GM12892 (cell line): Measurements from ENCODE around the gene INPP4B.
"Not testable (repeated sequence)": the region's sequence is repeated elsewhere in the genome, so short reads cannot be mapped to it uniquely, and the experiment has no call there.

ENCODE experiments used
- DNase-seq: peaks from one replicate; pipeline ENCODE4 v3.0.0; 2011; ENCODE audit not compliant: insufficient read length
- FAIRE-seq: peaks from 2 replicates; lab custom pipeline; 2011; peaks lifted over from hg19 to GRCh38; lab: Jason Lieb, UNC
- POLR2A ChIP-seq: IDR thresholded peaks from 2 replicates; pipeline ENCODE4 v1.6.1; 2011; ENCODE audit warnings: low read depth, low read length, control low read depth
- POLR2AphosphoS5 ChIP-seq: IDR thresholded peaks from 2 replicates; pipeline ENCODE4 v1.6.1; 2011; ENCODE audit warnings: low read depth, low read length, control low read depth
- TAF1 ChIP-seq: IDR thresholded peaks from 2 replicates; pipeline ENCODE4 v1.6.1; 2011; ENCODE audit warnings: low read depth, mild to moderate bottlenecking, control low read depth, low read length, borderline replicate concordance

INPP4B gene

DNA sequence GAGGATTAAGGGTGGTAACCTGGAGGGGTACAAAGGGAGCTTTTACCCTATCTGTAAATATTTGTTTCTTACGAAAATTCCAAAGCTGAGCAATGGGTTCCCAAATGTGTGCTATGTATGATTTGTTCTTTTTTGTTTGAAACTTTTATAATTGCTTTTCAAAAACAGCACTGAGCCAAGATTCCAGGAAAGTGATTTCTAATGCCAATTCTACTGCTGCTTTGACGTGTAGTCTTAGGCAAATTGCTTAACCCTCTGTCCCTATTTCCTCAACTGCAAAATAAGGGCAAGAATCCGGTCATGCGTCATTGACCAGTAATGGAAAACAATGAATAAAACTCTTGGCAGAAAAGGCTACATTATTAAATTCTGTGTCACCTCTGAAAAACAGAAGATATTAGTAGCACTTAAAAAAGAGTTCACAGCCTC is 755.0 kb downstream of the INPP4B start:
- TF ChIP-seq POLR2AphosphoS5: no peak
- TF ChIP-seq TAF1: no peak
- TF ChIP-seq POLR2A: no peak
- FAIRE-seq (no peak), DNase-seq (no peak)

DNA sequence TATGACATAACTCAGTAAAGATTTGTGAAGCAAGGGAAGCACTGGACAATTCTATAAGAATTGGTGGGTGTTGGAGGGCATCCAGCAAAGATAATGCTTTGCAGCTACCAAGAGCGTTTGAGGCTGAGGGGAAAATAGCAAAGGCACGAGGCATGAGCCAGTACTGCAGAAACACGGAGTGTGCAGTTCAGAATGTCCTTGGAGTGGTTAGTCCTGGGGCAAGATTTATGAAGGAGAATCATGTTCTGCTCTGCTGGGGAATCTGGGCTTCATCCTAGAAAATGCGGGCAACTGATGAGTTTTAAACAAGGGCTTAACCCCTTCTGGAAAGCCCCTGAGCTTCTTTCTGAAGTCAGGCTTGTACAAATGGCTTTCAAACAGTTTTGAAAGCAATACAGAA is 757.2 kb downstream of the INPP4B start:
- TF ChIP-seq TAF1: no peak
- TF ChIP-seq POLR2A: no peak
- TF ChIP-seq POLR2AphosphoS5: no peak
- DNase-seq (no peak), FAIRE-seq (no peak)

DNA sequence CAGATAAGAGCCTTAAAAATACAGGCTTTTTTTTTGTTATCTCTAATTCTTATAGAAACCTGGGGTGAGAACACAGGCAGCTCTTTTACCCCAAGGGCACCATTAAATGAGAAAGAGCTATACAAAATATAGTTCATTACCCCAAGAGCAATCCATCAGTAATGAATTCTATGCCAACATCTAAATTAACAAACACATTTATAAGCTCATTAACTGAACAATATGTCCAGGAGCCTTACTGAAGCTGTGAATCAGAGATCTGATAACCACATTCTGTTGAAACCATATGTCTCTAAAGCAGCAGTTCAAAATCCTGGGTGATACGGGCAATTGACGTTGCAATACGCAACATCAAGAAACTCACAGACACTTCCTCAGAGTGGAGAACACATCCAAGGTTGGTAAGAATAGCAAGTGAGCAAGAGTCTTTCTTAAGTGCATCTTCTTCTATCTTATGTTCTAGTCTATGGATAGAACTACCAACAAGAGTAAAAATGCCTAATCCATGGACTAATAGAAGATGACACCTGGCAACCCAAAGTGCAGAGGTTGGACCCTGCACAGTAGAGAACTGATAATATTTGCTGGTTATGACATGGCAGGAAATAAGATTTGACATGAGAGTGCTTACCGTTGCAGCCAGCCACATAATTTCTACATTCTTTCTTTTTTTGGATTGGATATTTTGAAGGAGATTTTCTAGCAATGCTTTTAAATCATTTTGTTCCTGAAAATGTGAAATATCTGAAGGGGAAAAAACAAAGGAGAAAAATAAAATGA is 760.4 kb downstream of the INPP4B start:
- DNase-seq: no peak
- FAIRE-seq: no peak
- no peak for TF ChIP-seq POLR2A

DNA sequence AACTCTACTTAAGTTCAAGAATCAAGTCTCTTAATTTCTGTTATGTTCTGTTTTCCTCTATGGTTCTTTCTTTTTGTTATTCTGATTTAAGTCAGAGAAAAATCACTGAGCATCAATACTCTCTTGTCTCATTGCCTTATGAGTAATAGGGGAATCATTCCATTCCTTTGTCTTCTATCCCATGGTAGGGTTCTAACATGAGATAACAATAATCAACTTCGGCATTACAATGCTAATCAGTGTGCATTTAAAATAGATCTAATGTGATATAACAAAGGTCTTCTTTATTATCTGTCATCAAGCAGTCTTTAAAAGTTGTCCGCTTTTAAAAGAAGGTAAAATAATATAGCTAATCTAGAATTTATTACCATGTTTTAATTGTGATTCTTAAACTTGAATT is 762.8 kb downstream of the INPP4B start:
- DNase-seq (no peak), FAIRE-seq (no peak)
- TF ChIP-seq POLR2AphosphoS5 (no peak), POLR2A (no peak), TAF1 (no peak)

DNA sequence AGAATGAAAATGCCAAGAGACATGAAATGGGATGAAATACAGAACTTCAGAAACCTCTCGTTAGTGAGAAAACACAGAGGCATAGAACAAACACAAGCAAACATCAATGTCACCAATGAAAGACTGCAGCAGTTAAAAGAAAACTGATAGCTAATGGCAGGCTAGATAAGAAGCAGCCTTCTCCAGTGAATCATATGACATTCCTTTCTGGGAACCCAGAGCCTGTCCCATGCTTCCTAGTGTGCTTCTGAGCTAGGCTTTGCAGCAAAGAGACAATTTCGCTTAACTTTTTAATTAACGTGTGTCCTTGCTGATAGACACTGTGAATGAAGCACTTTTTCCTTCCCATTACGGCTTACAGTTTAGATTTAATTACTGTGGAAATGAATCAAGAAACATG is 765.1 kb downstream of the INPP4B start:
- DNase-seq (no peak), FAIRE-seq (no peak)
- TF ChIP-seq TAF1 (no peak), POLR2AphosphoS5 (no peak), POLR2A (no peak)

DNA sequence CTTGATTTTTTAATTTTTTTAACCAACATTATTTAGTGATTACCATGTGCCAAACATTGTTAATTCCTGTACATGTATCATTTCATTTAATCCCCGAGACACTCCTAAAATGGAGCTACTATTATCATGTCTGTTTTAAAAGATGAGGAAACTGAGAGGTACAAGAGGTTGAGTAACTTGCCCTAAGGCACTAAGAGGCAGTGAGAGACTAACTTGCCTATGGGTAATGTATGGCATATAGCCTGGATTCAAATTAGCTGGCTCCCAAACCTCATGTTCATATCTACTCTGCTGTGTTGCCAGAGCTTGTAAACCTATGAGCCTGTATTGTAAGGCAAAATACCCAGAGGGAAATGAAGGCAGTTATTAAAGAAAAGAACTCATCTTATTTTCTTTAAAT is 766.1 kb downstream of the INPP4B start:
- FAIRE-seq (no peak), DNase-seq (no peak)
- TF ChIP-seq TAF1: no peak
- no peak for TF ChIP-seq POLR2AphosphoS5
- no peak for TF ChIP-seq POLR2A

DNA sequence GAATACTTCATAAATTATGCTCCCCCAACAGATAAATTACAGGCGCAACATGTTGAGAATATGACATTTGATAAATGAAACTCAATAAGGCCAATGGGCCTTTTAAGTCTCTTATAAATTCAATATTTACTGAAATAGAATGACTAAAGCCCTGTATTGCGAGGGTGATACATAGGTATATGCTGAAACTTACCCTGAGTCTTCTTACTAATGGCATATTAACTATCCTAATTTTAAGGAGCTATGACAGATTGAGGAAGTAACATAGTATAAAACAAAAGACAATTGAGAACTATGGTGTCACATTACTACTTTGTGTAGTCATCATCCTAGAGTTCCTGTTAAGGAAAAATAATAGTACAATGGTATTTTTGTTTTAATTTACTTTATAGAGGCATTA is 769.1 kb downstream of the INPP4B start:
- no peak for FAIRE-seq
- DNase-seq: no peak
- TF ChIP-seq TAF1 (no peak), POLR2AphosphoS5 (no peak), POLR2A (no peak)

DNA sequence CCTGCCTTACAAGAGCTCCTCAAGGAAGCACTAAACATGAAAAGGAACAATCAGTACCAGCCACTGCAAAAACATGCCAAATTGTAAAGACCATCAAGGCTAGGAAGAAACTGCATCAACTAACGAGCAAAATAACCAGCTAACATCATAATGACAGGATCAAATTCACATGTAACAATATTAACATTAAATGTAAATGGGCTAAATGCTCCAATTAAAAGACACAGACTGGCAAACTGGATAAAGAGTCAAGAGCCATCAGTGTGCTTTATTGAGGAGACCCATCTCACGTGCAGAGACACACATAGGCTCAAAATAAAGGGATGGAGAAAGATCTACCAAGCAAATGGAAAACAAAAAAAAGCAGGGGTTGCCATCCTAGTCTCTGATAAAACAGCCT is 777.8 kb downstream of the INPP4B start:
- not testable (repeated sequence) for FAIRE-seq, DNase-seq

DNA sequence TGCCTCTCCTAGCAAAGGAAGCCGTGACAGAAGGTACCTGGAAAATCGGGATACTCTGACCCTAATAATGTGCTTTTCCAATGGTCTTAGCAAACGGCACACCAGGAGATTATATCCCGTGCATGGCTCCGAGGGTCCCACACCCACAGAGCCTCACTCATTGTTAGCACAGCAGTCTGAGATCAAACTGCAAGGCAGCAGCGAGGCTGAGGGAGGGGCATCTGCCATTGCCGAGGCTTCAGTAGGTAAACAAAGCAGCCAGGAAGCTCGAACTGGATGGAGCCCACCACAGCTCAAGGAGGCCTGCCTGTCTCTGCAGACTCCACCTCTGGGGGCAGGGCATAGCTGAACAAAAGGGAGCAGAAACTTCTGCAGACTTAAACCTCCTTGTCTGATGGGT is 779.5 kb downstream of the INPP4B start:
- DNase-seq, FAIRE-seq: not testable (repeated sequence)

DNA sequence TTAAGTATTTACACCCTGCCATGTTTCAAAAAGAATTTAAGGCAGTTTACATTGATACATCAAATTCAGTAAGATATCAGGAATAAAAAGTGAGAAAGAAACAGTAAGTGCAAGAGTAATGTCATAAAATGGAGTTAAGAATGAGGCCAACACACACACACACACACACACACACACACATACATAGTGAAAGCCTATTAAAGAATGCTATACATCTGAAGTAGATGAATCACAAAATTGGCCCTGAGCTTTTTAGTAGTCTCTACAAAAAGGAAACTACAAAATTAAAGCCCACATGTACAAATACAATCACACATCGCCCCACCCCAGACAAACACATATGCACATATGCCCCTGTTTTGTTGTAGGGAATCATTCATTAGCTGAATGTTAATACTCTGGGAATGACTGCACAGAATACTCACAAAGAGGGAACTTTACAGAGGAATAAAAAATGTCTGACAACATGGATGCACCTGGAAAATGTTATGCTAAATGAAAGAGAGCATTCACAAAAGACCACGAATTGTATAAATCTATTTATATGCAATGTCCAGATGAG is 780.9 kb downstream of the INPP4B start:
- TF ChIP-seq POLR2AphosphoS5 (no peak), TAF1 (no peak), POLR2A (no peak)
- no peak for DNase-seq
- no peak for FAIRE-seq

DNA sequence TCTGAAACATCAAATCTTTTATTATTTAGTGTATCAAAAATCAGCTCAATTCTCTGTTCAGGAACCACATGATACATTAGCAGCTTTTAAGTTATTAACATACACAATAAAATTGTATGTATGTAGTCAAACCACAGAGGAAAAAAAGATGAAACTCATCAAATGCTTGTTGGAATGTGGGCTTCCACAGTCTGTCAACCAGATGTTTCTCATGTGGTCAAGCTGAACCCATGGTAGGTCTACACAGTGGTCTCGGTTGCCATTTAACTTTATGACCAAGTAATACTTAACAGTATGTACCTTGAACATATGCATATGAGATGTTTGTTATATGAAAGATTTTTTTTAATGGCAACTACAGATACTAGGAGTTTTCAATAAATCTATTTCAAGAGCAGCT is 781.9 kb downstream of the INPP4B start:
- TF ChIP-seq POLR2A (no peak), POLR2AphosphoS5 (no peak), TAF1 (no peak)
- FAIRE-seq: no peak
- no peak for DNase-seq

DNA sequence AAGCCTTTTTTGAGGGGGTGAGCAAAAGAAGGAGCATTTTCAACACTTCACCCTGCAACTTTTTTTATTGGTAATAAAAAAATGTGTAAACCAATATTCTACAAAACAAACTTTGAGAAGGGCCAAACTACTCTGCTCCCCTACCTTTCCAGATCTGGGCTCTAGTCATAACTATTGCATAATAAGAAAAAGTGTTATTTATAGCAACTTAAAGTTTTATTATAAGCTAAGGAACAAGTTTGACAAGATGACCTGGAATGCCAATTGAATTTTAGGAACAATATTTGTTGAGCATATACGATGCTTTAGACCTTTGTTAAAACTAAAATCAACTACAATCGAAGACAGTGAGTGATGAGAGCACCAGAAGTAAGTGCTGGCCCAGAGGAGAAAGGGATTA is 800.1 kb downstream of the INPP4B start:
- TF ChIP-seq TAF1: no peak
- TF ChIP-seq POLR2A: no peak
- no peak for TF ChIP-seq POLR2AphosphoS5
- DNase-seq: no peak
- no peak for FAIRE-seq

DNA sequence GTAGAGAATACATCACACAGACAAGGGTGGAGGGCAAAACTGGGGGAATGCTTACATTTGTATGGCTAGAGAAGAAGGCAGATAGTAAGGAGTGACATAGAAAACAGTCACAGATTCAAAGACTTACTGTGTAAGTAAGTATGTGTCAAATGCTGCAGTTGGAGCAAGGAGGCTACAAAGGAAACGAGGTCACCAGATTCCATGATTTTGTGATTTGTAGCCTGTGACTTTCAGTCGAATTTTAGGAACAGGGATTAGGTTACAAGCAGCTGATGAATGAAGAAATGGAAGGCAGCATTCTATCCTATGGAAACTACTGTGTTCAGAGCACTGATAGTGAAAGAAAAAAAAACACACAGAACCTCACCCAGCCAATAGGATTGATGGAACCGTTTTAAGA is 801.8 kb downstream of the INPP4B start:
- FAIRE-seq (peak; percentile 70), DNase-seq (no peak)
- TF ChIP-seq POLR2A: no peak
